ENCODE results near the gene PRIMA1. TPM values are rescaled to one million over a fixed set of nuclear protein-coding genes. Genes with fewer than 3 reads are reported as not detected.
A peak's percentile ranks its signal among the peaks of the same experiment; 100 is the strongest.

The PRIMA1 gene
- total and polyA plus RNA-seq, 2 experiments from 2014 or later: 2.1 to 3.5 TPM

DNA sequence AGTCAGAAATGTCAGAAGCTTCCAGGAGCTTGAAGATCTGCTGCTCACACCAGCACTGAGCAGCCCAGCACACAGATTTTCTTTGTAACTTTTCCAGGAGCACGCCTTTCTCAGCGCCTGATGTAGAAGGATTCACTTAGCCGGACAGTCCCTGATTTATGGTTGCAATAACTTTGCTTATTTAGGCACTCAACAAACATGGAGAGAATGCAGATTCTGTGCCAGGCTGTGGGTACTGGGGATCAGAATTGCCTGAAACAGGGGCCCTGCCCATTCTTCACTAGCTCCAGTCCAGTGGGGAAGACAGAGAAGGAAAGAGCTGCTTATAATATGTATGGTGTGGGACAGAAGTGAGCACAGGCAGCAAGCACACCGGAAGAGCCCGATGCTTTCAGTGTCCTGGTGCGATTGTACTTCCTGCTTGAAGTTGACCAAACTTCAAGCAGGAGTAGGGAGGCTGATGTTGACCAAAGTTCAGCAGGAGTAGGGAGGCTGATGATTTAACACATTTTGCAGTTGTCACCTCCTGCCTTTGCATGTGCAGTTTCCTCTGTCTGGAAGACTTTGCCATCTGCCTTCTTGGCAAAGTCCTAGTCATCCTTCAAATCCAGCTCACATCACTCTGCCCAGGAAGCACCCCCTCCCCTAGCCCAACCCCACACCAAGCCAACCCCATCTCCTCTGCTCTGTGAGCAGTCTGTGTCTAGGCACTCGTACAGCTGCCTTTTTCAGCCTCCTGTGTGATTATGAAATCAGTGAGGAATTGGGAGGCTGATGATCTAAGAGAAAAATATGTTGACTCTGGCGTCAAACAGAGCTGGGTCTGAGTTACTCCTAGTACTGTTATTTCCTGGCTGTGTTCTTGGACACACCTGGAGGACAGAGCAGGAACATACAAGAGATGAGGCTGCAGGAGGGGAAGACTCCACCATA lies 12.0 kb upstream of the PRIMA1 start:
- Histone ChIP-seq H3K4me1 (ENCODE audit: insufficient read depth) (no peaks in the 10 kb centered on the region), H3K4me2 (no peak overlapping the region), H3K36me3 (ENCODE audit: insufficient read depth) (no peaks in the 10 kb centered on the region), H3F3A (replicated peaks; ENCODE audit: low read depth) (no peaks in the 10 kb centered on the region), H3K4me3 (no peak overlapping the region), H3K27me3 (ENCODE audit: insufficient read depth) (no peaks in the 10 kb centered on the region), H2AFZ (no peak overlapping the region; the same call in 1 of the 2 replicates), H4K20me1 (replicated peaks; ENCODE audit: insufficient read depth) (no peaks in the 10 kb centered on the region), H3K79me2 (replicated peaks; ENCODE audit: insufficient read depth) (no peaks in the 10 kb centered on the region), H3K27ac (ENCODE audit: low read depth) (no peak overlapping the region), H3K9me2 (ENCODE audit: insufficient read depth) (0 out of 2 replicates have a peak, but pooled peaks cover 3% of the 10 kb centered on the region)
- Mint-ChIP-seq H3K4me3 (no peak overlapping the region), H3K27me3 (ENCODE audit: insufficient read depth, low read depth, poor library complexity) (peaks cover 4% of the 10 kb centered on the region), H3K4me1 (no peaks in the 10 kb centered on the region; the same call in 2 of the 3 replicates), H3K27ac (no peak overlapping the region), H3K9me3 (no peaks in the 10 kb centered on the region), H3K36me3 (ENCODE audit: low read depth) (no peaks in the 10 kb centered on the region; the same call in 2 of the 3 replicates)
- peak; percentile 36; the same call in 1 of the 3 replicates for ATAC-seq
- TF ChIP-seq, protein P1, sequence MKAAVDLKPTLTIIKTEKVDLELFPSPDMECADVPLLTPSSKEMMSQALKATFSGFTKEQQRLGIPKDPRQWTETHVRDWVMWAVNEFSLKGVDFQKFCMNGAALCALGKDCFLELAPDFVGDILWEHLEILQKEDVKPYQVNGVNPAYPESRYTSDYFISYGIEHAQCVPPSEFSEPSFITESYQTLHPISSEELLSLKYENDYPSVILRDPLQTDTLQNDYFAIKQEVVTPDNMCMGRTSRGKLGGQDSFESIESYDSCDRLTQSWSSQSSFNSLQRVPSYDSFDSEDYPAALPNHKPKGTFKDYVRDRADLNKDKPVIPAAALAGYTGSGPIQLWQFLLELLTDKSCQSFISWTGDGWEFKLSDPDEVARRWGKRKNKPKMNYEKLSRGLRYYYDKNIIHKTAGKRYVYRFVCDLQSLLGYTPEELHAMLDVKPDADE (IDR thresholded peaks at IDR 0.05): no peak
- TF ChIP-seq EZH2phosphoT487 (IDR thresholded peaks at IDR 0.05; ENCODE audit: unreplicated experiment) (no peak), CREB1 (CRISPR knock-in tag; IDR thresholded peaks at IDR 0.05; ENCODE audit: low read depth) (no peak), ZNF114 (CRISPR knock-in tag; IDR thresholded peaks at IDR 0.05) (no peak), JUNB (IDR thresholded peaks at IDR 0.05; ENCODE audit: unreplicated experiment) (no peak), ZNF331 (CRISPR knock-in tag; IDR thresholded peaks at IDR 0.05; ENCODE audit: low read depth) (no peak), NANOG (IDR thresholded peaks at IDR 0.05; ENCODE audit: borderline replicate concordance) (no peak), STAT1 (IDR thresholded peaks at IDR 0.05; ENCODE audit: unreplicated experiment) (no peak), POLR2AphosphoS5 (IDR thresholded peaks at IDR 0.05; ENCODE audit: low read depth) (no peak), EZH2 (IDR thresholded peaks at IDR 0.05; ENCODE audit: low read depth, unreplicated experiment) (no peak)
- TF ChIP-seq, protein P2, sequence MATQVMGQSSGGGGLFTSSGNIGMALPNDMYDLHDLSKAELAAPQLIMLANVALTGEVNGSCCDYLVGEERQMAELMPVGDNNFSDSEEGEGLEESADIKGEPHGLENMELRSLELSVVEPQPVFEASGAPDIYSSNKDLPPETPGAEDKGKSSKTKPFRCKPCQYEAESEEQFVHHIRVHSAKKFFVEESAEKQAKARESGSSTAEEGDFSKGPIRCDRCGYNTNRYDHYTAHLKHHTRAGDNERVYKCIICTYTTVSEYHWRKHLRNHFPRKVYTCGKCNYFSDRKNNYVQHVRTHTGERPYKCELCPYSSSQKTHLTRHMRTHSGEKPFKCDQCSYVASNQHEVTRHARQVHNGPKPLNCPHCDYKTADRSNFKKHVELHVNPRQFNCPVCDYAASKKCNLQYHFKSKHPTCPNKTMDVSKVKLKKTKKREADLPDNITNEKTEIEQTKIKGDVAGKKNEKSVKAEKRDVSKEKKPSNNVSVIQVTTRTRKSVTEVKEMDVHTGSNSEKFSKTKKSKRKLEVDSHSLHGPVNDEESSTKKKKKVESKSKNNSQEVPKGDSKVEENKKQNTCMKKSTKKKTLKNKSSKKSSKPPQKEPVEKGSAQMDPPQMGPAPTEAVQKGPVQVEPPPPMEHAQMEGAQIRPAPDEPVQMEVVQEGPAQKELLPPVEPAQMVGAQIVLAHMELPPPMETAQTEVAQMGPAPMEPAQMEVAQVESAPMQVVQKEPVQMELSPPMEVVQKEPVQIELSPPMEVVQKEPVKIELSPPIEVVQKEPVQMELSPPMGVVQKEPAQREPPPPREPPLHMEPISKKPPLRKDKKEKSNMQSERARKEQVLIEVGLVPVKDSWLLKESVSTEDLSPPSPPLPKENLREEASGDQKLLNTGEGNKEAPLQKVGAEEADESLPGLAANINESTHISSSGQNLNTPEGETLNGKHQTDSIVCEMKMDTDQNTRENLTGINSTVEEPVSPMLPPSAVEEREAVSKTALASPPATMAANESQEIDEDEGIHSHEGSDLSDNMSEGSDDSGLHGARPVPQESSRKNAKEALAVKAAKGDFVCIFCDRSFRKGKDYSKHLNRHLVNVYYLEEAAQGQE (IDR thresholded peaks at IDR 0.05; ENCODE audit: unreplicated experiment): no peak
- TF ChIP-seq, protein P3, sequence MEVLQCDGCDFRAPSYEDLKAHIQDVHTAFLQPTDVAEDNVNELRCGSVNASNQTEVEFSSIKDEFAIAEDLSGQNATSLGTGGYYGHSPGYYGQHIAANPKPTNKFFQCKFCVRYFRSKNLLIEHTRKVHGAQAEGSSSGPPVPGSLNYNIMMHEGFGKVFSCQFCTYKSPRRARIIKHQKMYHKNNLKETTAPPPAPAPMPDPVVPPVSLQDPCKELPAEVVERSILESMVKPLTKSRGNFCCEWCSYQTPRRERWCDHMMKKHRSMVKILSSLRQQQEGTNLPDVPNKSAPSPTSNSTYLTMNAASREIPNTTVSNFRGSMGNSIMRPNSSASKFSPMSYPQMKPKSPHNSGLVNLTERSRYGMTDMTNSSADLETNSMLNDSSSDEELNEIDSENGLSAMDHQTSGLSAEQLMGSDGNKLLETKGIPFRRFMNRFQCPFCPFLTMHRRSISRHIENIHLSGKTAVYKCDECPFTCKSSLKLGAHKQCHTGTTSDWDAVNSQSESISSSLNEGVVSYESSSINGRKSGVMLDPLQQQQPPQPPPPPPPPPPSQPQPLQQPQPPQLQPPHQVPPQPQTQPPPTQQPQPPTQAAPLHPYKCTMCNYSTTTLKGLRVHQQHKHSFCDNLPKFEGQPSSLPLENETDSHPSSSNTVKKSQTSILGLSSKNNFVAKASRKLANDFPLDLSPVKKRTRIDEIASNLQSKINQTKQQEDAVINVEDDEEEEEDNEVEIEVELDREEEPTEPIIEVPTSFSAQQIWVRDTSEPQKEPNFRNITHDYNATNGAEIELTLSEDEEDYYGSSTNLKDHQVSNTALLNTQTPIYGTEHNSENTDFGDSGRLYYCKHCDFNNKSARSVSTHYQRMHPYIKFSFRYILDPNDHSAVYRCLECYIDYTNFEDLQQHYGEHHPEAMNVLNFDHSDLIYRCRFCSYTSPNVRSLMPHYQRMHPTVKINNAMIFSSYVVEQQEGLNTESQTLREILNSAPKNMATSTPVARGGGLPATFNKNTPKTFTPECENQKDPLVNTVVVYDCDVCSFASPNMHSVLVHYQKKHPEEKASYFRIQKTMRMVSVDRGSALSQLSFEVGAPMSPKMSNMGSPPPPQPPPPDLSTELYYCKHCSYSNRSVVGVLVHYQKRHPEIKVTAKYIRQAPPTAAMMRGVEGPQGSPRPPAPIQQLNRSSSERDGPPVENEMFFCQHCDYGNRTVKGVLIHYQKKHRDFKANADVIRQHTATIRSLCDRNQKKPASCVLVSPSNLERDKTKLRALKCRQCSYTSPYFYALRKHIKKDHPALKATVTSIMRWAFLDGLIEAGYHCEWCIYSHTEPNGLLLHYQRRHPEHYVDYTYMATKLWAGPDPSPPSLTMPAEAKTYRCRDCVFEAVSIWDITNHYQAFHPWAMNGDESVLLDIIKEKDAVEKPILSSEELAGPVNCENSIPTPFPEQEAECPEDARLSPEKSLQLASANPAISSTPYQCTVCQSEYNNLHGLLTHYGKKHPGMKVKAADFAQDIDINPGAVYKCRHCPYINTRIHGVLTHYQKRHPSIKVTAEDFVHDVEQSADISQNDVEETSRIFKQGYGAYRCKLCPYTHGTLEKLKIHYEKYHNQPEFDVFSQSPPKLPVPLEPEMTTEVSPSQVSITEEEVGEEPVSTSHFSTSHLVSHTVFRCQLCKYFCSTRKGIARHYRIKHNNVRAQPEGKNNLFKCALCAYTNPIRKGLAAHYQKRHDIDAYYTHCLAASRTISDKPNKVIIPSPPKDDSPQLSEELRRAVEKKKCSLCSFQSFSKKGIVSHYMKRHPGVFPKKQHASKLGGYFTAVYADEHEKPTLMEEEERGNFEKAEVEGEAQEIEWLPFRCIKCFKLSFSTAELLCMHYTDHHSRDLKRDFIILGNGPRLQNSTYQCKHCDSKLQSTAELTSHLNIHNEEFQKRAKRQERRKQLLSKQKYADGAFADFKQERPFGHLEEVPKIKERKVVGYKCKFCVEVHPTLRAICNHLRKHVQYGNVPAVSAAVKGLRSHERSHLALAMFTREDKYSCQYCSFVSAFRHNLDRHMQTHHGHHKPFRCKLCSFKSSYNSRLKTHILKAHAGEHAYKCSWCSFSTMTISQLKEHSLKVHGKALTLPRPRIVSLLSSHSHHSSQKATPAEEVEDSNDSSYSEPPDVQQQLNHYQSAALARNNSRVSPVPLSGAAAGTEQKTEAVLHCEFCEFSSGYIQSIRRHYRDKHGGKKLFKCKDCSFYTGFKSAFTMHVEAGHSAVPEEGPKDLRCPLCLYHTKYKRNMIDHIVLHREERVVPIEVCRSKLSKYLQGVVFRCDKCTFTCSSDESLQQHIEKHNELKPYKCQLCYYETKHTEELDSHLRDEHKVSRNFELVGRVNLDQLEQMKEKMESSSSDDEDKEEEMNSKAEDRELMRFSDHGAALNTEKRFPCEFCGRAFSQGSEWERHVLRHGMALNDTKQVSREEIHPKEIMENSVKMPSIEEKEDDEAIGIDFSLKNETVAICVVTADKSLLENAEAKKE (CRISPR knock-in tag; IDR thresholded peaks at IDR 0.05): no peak
- TF ChIP-seq, protein P4, sequence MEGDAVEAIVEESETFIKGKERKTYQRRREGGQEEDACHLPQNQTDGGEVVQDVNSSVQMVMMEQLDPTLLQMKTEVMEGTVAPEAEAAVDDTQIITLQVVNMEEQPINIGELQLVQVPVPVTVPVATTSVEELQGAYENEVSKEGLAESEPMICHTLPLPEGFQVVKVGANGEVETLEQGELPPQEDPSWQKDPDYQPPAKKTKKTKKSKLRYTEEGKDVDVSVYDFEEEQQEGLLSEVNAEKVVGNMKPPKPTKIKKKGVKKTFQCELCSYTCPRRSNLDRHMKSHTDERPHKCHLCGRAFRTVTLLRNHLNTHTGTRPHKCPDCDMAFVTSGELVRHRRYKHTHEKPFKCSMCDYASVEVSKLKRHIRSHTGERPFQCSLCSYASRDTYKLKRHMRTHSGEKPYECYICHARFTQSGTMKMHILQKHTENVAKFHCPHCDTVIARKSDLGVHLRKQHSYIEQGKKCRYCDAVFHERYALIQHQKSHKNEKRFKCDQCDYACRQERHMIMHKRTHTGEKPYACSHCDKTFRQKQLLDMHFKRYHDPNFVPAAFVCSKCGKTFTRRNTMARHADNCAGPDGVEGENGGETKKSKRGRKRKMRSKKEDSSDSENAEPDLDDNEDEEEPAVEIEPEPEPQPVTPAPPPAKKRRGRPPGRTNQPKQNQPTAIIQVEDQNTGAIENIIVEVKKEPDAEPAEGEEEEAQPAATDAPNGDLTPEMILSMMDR (conservative IDR thresholded peaks at IDR 0.05; ENCODE audit: low read depth in 2 of 2): no peak
- DNase-seq (ENCODE audit: low spot score): no peak

Measured in GM23338 (cell line).